ENCODE data around the gene PKN3.

PKN3 gene

GRCh38 chr9:128718475-128718874 lies 16.2 kb downstream of the PKN3 start:
- DNase-seq, result no peak

- no peak for DNase-seq
Observed at GRCh38 chr9:128719919-128720605, 17.8 kb downstream of the PKN3 start.

DNA sequence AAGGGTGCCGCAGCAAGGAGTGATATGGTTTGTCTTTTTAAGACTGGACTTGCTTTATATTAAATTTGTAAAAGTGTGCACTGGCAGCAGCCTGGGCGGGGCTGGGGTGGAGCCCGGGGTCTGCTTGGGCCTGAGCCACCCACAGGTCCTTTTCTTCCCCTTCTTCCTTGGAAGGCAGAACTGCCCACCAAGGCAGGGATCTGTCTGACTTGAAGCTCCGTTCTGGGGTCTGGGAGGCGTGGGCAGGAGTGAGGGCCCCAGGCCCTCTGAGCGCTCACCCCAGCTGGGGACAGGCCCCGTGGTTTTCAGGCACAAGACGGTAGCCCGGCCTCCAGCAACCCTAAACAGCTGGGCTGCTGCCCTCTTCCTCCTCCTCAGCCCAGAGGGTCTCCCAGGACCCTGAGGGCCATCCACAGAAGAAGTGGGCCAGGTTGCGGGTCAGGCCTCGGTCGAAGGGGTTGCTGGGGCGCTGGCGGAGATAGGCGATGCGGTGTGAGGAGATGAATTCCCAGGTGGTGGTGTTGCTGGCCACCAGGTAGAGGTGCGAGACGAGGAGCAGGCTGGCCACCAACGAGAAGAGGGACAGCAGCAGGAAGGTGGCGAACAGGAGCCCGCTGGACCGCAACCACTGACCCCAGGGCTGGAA lies 18.7 kb downstream of the PKN3 start:
- DNase-seq, result no peak

DNA sequence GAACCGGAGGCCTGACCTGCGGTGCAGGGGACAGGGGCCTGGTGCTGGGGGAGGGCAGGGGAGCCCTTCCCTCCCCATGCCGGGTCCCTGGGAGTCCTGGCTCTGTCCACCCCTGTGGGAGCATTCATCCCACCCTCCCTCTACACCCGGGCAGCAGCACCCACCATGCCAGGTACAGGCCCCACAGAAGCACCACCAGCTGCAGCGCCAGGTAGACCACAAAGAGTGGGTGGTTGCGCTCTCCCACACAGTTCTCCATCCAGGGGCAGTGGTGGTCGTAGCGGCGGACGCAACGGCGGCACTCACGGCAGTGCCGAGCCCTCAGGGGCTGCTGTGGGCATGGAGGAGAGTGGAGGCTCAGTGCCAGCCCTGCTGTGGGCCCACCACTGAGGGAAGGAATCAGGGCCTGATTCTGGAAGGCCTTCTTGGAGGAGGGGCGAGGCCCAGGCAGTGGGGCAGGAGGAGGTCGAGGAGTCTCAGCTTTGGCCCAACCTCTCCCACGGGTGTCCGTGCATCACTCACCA lies 19.2 kb downstream of the PKN3 start:
- DNase-seq, result no peak

DNA sequence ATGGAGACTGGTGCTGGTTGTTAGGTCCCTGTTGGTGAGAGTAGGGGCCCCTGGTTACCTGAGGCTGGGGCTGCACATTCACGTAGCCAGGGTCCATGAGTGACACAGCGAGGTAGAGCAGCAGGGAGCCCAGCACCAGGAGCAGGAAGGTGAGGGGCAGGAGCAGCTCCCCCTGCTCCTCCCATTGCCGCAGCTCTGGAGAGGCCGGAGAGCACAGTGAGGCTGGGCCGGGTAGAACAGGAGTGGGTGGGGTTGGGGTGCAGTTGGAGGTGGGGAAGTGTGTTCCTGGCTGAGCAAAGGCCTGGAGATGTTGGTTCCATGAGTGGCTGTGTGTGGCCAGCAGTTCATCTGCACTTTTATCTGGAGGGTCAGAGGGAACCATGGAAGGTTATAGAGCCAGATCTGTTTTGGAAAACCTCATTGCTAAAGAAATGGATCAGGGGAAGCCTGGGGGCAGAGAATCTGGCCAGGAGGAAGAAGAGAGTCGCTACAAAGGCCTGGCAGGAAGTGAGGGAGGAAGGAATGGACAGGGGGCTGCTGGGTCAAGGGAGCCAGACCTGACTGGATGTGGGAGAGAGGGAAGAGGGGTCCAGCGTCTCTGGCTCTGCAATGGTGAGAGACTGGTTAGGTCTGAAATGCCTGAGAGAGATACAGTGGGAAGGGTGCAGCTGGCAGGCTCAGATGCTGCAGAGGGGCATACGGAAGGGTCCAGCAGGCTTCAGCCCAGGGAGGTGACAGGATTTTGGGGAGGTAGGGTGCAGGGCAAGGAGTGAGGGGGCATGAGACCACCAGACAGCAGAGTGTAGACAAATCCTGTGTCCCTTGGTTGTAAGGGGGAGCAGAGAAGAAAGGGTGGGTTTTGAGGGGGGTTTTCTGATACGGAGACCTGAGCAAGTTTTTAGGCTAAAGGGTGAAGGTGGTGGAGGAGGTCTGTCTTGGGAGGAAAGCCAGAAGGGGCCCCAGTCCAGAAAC lies 20.4 kb downstream of the PKN3 start:
- no peak for DNase-seq

- no peak for DNase-seq
Observed at GRCh38 chr9:128723352-128723865, 21.1 kb downstream of the PKN3 start.

- peak; percentile 98 to 100 for DNase-seq
Observed at GRCh38 chr9:128723866-128724743, 21.8 kb downstream of the PKN3 start, which contains the start of gene ZDHHC12. ZDHHC12 (minus strand) TSS chr9:128724127; CDS start chr9:128724093, 34 bp downstream.

DNA sequence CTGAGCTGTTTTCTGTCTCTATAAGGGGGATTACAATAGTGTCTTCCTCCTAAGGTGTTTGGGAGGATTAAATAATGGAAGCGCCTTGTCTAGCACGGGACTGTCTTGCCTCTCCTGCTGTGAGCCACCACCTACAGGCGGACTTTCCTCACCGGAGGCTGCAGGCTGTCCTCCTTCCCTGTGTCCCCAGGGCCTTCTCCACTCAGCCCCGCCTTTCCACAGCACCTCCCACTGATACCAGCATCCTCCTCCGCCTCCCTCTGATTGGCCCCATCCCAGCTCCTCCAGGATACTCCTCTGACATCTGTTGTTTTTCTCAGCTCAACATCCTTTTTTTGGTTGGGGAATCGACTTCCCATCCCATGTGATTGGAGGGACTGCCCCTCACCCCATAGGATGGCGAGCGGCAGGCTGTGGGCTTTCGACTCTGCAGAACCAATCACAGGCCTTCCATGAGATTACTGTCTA lies 22.5 kb downstream of the PKN3 start:
- peak; percentile 19 to 38 for DNase-seq

DNA sequence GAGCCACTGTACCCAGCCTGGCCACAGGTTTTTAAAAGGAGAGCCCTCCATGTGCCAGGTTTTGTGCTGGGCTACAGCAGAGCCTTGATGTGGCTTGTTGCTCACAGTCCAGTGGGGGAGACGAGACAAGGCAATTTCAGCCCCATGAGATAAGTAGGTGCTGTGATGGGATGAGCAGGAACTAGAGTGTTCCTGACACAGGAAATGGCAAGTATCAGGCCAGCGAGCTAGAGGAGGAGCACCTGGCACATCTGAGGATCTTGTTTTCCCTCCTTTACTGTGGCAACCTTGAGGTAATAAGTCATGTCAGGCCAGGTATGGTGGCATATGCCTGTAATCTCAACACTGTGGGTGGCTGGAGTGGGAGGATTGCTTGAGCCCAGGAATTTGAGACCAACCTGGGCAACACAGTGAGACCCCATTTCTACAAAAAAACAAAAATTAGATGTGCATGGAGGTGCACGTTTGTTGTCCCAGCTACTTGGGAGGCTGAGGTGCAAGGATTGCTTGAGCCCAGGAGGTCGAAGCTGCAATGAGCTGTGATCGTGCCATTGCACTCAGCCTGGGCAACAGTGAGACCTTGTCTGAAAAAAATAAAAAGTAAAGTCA lies 25.4 kb downstream of the PKN3 start:
- no peak for DNase-seq

- no peak for DNase-seq
Observed at GRCh38 chr9:128728298-128728697, 26.0 kb downstream of the PKN3 start.

DNA sequence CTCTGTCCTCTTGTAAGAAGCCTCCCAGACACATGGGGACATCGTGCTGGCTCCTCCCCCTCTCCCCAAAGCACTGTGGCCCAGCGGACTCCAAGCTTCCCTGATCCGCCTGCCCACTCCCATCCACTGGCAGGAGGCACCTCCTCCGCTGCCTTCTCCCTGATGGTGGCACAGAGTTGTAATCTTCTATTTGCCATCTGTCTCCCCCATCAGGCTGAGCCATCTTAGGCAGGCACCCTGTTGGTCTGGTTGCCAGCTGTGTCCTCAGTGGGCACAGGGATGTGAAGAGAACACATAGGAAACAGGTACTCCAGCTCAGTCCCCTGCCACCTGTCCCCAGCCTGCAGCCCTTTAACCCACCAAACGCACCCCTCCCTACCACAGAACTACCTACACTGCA lies 27.0 kb downstream of the PKN3 start:
- no peak for DNase-seq

DNA sequence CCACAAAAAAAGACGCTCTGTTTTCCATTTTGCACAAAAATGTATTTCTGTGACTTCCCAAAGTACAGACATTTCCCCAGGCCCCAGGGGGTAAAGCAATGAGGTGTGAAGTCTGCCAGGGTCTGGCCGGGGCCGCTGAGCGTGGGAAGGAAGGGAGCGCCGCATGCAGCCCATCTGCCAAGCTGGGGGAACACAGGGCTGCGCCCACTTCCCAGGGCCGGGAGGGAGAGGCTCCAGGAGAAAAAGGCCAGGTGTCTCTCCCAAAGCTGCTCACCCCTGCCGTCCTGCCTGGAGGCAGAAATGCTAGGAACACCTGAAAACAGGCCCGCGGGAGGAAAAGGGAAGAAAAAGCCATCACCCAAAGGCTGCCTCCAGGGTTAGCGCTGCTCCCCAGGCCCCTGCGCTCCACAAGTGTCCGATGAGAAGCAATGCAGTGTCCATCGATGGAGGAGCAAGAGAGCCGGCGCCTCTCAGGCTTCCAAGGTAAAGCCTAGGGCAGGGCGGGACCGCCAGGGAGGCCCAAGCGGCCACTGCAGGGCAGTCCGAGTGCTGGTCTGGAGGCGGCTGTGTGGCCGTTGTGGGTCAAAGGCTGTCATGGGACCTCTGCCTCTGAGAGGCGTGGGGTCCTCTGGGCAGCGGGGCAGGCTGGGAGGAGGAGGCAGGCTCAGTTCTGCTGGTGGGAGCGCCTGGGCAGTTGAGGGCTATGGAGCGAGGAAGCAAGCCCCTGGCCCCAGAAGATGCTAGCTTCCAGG lies 27.6 kb downstream of the PKN3 start:
- no peak for DNase-seq

DNA sequence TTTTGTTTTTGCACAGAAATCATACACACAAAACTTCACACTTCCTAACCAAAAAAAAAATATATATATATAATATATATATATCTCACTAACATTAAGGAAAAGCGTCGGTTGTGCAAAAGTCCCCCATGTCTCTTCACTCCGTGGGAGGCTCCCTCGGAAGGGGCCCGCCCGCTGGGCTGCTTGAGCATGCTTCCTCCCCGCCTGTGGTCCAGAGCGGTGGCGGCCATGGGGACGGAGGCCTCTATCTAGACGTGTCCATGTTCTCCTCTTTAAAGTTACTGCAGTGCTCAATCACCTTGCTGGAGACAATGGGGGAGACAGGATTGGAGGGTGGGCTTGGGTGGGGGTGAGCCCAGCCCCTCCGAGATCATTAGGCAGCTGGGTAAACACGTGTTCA lies 28.8 kb downstream of the PKN3 start:
- DNase-seq, result no peak

- DNase-seq, result no peak
Observed at GRCh38 chr9:128731691-128732090, 29.4 kb downstream of the PKN3 start.

DNA sequence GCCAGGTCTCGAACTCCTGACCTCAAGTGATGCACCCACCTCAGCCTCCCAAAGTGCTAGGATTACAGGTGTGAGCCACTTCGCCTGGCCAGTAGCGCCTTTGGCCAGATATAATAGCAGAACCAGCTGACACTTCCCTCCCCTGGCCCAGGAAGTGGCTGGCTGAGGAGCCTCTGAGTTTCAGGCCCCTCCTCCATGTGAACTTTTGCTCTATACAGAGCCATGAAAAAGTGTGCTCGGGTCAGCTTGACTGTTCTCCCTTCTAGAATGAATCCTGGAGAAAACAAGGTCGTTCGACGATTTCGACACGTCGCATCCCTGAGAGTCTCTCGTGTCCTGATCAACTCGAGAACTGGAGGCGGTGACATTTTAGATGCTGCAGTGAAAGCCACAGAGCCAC lies 30.3 kb downstream of the PKN3 start:
- DNase-seq, result no peak

- peak in 1 of 2 donors; percentile 17 for DNase-seq
Observed at GRCh38 chr9:128733256-128733655, 31.0 kb downstream of the PKN3 start.

DNA sequence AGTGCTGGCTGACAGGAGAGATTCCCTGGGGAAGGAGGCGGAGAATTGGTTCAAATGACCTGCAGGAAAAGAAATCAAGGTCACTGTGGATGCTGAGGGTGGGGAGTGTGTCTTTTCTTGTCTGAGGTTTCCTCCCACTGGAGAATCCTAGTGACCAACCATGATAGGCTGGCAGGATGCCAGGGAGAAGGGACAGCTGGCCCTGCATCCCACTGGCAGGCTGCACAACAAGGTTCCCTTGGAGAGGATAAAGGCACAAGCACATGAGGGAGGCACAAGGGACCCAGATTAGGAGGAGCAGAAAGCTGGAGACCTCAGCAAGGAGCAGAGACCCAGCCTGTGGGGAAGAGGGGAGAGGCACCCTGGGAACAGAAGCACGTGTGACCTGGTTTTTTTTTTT lies 33.1 kb downstream of the PKN3 start:
- DNase-seq, result no peak

DNA sequence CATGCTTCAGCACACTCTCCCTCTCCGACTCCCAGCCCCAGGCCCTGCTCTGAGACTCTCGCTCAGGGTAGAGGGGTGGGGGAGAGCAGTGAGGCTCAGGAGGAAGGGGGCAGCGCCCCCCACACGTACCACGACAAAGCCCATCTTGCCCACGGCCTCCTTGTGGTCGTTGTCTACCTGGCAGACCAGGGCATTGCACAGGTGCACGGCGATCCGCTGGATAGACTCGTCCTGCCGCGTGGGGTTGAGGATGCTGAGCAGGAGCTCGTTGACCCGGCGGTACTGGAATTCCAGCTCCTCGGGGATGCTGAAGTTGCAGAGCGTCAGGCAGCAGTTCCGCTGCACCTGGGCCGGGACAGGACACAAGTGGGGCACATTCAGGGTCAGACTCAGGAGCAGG lies 40.1 kb downstream of the PKN3 start:
- DNase-seq, result no peak

DNA sequence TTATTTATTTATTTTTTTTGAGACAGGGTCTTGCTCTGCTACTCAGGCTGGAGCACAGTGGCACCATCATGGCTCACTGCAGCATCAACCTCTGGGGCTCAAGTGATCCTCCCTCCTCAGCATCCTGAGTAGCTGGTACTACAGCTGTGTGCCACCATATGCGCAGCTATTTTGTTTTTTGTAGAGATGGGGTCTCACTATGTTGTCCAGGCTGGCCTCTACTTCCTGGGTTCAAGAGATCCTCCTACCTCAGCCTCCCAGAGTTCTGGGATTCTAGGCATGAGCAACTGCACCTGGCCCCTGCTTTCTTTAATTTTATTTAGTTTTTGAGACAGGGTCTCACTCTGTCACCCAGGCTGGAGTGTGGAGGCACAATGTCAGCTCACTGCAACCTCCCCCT lies 41.1 kb downstream of the PKN3 start:
- DNase-seq, result no peak

DNA sequence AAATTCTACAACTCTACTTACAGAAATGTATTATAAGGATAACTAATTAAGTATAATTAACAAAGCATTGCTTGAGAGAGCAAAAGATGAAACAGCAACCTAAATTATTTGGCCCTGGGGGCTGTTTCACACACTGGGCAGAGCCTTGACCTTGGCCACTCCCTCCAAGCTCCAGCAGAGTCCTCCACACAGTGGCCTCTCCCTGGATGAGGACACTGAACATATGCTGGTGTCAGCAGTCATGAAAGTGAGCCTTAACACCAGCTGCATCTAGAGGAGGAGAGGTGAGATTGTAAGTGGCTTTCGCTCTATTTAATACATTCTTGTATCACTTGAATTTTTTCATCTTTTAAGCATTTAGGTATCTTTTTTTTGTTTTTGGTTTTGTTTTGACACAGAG lies 44.9 kb downstream of the PKN3 start:
- DNase-seq, result no peak
